ENCODE data around the gene BCR. TPM values are rescaled to one million over a fixed set of nuclear protein-coding genes. Genes with fewer than 3 reads are reported as not detected.

The BCR gene
- total RNA-seq, 1 experiment from 2014 or later = 10.2 TPM

GRCh38 chr22:23175817-23176644 is 4.3 kb upstream of the BCR start:
- DNase-seq (ENCODE audit: low read depth) = no peak

GRCh38 chr22:23176645-23177027 is 3.7 kb upstream of the BCR start:
- DNase-seq (ENCODE audit: low read depth) = no peak

GRCh38 chr22:23177197-23177596 is 3.1 kb upstream of the BCR start:
- DNase-seq (ENCODE audit: low read depth) = no peak

- peak; percentile 36 for DNase-seq (ENCODE audit: low read depth)
These were observed 1.6 kb upstream of the BCR start for GRCh38 chr22:23178512-23179254.

- no peak for DNase-seq (ENCODE audit: low read depth)
These were observed 669 bp upstream of the BCR start for GRCh38 chr22:23179381-23180299.

- DNase-seq (ENCODE audit: low read depth) = no peak
These were observed 798 bp downstream of the BCR start for GRCh38 chr22:23180893-23181720.

GRCh38 chr22:23181721-23182308 is 1.5 kb downstream of the BCR start:
- no peak for DNase-seq (ENCODE audit: low read depth)

- peak; percentile 19 for DNase-seq (ENCODE audit: low read depth)
These were observed 2.2 kb downstream of the BCR start for GRCh38 chr22:23182309-23183060.

GRCh38 chr22:23183061-23183698 is 2.9 kb downstream of the BCR start:
- DNase-seq (ENCODE audit: low read depth) = peak; percentile 91

GRCh38 chr22:23184100-23184763 is 3.9 kb downstream of the BCR start:
- DNase-seq (ENCODE audit: low read depth) = no peak

- no peak for DNase-seq (ENCODE audit: low read depth)
These were observed 4.4 kb downstream of the BCR start for GRCh38 chr22:23184764-23185113.

GRCh38 chr22:23187211-23187610 is 6.9 kb downstream of the BCR start:
- DNase-seq (ENCODE audit: low read depth) = no peak

GRCh38 chr22:23187871-23188700 is 7.8 kb downstream of the BCR start:
- no peak for DNase-seq (ENCODE audit: low read depth)

GRCh38 chr22:23190526-23190925 is 10.2 kb downstream of the BCR start:
- no peak for DNase-seq (ENCODE audit: low read depth)

- no peak for DNase-seq (ENCODE audit: low read depth)
These were observed 11.8 kb downstream of the BCR start for GRCh38 chr22:23192133-23192532.

- no peak for DNase-seq (ENCODE audit: low read depth)
These were observed 12.2 kb downstream of the BCR start for GRCh38 chr22:23192558-23192957.

GRCh38 chr22:23193196-23193827 is 13.0 kb downstream of the BCR start:
- DNase-seq (ENCODE audit: low read depth) = no peak
